GM12891 (cell line): ENCODE data around the gene NSD2.

ENCODE experiments used
- DNase-seq: peaks from one replicate; pipeline ENCODE4 v3.0.0; 2011; ENCODE audit warnings: low spot score; ENCODE audit not compliant: insufficient read length
- FAIRE-seq: peaks from 2 replicates; lab custom pipeline; 2011; peaks lifted over from hg19 to GRCh38; lab: Jason Lieb, UNC
- PAX5 ChIP-seq: IDR thresholded peaks from 2 replicates; pipeline ENCODE4 v1.6.1; 2011; ENCODE audit warnings: low read length, moderate library complexity, mild to moderate bottlenecking; ENCODE audit not compliant: insufficient read depth, severe bottlenecking
- POLR2A ChIP-seq: IDR thresholded peaks from 2 replicates; pipeline ENCODE4 v1.6.1; 2011; ENCODE audit warnings: low read depth, low read length, control low read depth
- POLR2AphosphoS5 ChIP-seq: IDR thresholded peaks from 2 replicates; pipeline ENCODE4 v1.6.1; 2011; ENCODE audit warnings: low read depth, low read length, control low read depth
- POU2F2 ChIP-seq: IDR thresholded peaks from 2 replicates; pipeline ENCODE4 v1.6.1; 2011; ENCODE audit warnings: low read depth, mild to moderate bottlenecking, control low read depth, low read length, moderate library complexity
- SPI1 ChIP-seq: IDR thresholded peaks from 2 replicates; pipeline ENCODE4 v1.6.1; 2011; ENCODE audit warnings: low read depth, low read length, control low read depth
- TAF1 ChIP-seq: IDR thresholded peaks from 2 replicates; pipeline ENCODE4 v1.6.1; 2011; ENCODE audit warnings: low read depth, low read length, control low read depth

NSD2 gene

DNA sequence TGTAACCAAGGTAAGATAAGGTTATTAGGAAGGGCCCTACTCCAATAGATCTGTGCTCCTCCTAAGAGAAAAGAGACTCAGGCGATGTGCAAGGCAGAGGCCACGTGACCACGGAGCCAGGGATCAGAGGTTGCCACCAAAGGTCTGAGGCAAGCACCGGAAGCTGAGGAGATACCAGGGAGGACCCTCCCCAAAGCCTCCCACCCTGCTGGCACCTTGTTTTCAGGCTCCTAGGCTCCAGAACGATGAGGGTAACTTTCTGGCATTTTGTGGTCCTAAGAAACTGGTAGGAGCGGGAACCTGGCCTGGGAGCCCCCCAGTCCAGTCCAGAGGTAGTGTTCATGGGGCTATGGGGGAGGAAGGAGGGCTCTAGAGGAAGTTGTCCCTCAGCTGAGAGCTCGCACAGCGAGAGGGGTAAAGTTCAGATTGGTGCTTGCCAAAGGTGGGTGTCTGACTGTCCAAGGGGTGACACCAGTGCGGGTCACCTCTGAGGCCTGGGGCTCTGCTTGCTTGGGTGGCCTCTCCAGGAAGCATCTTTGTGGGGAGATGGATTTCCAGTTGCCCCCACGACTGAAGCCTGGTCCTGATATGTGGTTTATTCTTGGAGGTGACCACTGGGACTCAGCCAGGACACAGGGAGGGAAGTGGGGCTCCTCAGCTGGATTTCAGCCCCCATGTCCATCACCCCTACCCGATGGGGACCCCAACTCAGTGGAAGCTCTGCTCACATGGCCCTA lies 7.7 kb upstream of the NSD2 start:
- TF ChIP-seq TAF1 (no peak), PAX5 (no peak), SPI1 (no peak), POU2F2 (no peak), POLR2AphosphoS5 (no peak), POLR2A (no peak)
- FAIRE-seq (no peak), DNase-seq (no peak)

DNA sequence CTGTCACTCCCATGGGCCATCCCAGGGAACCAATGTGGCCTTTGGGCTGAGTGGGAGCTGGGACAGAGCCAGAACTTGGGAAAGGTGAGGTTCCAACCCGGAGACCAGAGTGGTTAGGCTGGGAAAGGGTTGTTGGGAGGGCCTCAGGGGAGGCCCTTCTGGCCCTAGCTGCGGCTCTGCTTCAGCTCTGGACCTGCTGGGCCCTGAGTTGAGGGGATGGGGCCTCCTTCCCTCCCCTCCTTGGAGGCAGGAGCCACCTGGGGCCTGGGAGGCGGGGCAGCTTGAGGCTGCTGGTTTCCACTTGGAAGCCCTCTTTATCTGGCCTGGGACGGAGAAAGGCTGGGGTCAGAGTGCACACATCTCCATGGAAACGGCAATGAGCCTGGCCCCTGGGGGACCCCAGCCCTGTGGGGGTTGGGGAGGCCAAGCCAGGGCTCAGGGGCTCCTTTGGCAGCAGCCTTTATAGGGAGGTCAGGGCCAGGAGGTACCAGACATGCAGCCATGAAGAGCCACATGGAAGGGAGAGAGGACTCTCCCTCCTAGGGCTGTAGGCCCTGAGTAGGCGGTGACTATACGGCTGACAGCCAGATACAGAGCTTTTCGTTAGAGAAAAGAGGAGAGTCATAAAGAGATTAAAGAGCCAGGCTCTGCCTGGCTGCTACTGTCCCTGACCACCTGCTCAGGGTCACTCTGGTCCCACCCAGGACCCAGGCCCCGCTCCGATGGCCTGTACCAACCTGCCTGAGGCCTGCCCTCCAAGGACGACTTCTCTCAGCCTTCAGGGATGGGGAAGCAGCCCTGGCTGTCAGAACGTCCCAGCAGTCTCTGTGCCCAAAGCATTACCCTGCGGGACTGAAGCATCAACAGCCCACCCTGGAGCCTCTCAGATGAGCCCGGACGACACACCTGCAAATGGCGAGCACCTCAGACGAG lies 6.9 kb upstream of the NSD2 start:
- DNase-seq, result no peak
- TF ChIP-seq SPI1, result no peak
- TF ChIP-seq PAX5, result no peak
- TF ChIP-seq POLR2A, result no peak
- no peak for TF ChIP-seq TAF1
- no peak for TF ChIP-seq POLR2AphosphoS5
- no peak for TF ChIP-seq POU2F2
- no peak for FAIRE-seq

DNA sequence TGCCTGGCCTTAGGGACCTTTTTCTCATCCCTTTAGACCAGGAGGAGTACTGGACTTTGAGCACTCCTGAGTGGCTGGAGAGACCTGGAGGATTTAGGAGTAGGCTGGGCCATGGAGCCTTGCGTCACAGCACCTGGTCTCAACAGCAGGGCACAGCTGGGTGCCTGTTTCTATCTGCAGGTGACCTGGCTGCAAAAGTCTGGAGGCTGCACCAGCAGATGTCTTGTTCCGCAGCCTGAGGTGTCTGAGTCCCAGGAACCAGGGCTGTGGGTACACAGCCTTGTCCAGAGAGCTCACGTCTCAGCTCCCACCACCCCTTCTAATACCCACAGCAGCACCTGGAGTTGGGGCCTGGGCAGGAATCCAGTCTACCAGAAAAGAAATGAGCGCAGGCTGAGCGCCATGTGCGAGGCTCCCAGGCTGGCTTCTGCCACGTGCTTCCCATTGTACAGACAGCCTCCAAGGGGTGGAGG lies 5.0 kb upstream of the NSD2 start:
- DNase-seq (no peak), FAIRE-seq (no peak)
- TF ChIP-seq PAX5, result no peak
- TF ChIP-seq TAF1, result no peak
- TF ChIP-seq POLR2AphosphoS5, result no peak
- no peak for TF ChIP-seq SPI1
- no peak for TF ChIP-seq POLR2A
- no peak for TF ChIP-seq POU2F2

DNA sequence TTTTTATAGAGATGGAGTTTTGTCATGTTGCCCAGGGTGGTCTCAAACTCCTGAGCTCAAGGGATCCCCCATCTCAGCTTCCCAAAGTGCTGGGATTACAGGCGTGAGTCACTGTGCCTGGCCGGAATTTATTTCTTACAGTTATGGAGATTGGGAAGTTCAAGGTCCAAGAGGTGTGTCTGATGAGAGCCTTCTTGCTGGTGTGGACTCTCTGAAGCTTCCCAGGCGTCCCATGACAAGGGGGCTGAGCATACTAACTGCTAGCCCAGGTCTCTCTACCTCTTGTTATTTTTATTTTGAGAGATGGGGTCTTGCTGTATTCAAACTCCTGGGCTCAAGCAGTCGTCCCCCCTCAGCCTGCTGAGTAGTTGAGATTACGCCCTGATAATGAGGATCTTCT lies 2.9 kb upstream of the NSD2 start:
- no peak for FAIRE-seq
- no peak for TF ChIP-seq PAX5
- no peak for TF ChIP-seq SPI1
- TF ChIP-seq TAF1, result no peak
- TF ChIP-seq POLR2AphosphoS5, result no peak
- TF ChIP-seq POLR2A, result no peak
- no peak for TF ChIP-seq POU2F2
- DNase-seq, result no peak

DNA sequence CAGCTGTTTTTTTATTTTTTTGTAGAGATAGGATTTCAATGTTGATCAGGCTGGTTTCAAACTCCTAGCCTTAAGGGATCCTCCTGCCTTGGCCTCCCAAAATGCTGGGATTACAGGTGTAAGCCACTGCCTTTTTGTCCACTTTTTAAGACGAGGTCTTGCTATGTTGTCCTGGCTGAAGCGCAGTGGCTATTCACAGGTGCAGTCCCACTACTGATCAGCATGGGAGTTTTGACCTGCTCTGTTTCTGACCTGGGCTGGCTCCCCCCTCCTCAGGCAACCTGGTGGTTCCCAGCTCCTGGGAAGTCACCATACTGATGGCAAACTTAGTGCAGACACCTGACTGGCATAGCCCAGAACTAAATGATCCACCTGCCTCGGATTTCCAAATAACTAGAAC lies 2.3 kb upstream of the NSD2 start:
- DNase-seq, result no peak
- TF ChIP-seq TAF1 (no peak), POLR2AphosphoS5 (no peak), SPI1 (no peak), POU2F2 (no peak), PAX5 (no peak), POLR2A (no peak)
- FAIRE-seq, result no peak

DNA sequence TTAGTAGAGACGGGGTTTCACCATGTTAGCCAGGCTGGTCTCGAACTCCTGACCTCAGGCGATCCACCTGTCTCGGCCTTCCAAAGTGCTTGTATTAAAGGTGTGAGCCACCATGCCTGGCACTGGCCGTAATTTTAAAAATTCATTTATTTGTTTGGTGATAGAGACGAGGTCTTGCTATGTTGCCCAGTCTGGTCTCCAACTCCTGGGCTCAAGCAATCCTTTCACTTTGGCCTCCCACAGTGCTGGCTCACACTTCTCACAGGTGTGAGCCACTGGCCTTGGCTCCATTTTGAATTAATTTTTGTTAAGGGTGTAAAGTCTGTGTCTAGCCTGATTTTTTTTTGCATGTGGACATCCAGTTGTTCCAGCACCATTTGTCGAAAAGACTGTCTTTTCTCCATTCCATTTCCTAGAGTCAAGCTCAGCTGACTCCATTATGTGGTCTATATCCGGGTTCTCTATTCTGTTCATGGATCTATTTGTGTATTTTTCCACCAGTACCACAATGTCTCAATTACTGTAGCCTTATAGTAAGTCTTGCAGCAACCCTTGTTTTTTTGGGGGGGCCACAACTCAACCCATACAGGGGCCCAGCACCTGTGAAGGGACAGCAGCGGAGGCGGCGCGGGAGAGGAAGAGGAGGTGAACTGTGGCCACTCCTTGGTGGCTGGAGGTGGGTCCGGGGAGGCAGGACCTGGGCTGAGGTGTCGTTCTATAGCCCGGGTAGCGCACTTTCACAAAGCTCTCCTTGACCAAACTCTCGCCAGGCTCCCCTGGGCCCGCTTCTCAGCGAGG lies 1.5 kb upstream of the NSD2 start:
- TF ChIP-seq SPI1 (no peak), POU2F2 (no peak), POLR2AphosphoS5 (no peak), POLR2A (no peak), TAF1 (no peak), PAX5 (no peak)
- no peak for DNase-seq
- peak; percentile 16 for FAIRE-seq

DNA sequence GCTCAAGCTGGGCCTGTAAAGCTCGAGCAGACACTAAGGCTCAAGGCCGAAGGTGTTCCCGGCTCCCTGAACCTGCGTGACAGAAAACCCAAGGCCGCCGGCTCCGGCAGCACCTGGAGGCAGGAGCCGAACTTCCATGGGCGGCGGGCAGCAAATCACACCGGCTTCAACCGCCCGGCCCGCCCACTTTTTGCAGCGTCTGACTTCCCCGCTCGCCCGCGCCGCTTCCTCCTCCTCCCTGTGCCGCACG lies 940 bp upstream of the NSD2 start:
- no peak for FAIRE-seq

DNA sequence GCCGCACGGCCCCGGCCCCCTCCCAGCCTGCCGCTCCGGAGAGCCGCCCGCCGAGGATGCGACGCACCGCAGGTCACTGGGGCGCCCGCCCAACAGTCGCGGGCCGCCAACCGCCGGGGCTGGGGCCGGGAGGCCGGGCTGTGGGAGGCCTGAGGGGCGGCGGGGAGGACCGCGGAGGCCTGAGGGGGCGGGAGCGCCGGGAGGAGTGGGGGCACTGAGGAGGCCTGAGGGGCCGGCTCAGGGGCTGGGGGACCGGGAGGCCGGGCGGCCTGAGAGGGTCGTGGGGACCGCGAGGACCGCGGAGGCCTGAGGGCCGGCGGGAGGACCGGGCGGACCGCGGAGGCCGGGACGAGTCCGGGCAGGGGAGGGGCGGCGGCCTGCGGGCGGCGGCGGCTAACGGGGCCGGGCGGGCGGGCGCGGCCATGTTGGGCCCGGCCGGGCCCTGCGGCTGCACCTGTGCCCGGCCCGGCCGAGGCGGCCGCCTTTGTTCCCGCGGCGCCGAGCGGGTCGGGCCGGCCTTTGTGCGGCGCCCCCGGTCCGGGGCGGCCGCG lies 353 bp downstream of the NSD2 start:
- DNase-seq (no peak), FAIRE-seq (no peak)
- TF ChIP-seq PAX5 (no peak), POLR2A (no peak), POU2F2 (no peak), TAF1 (no peak), POLR2AphosphoS5 (no peak), SPI1 (no peak)

More for the DNA sequence above, 940 bp upstream of the NSD2 start:
- TF ChIP-seq SPI1, result 0 out of 2 replicates have a peak, but pooled peaks have one; percentile 18
- TF ChIP-seq POU2F2, result no peak
- peak; percentile 70 for DNase-seq
